ENCODE measurements around the gene TOMM20.

- no peak for TF ChIP-seq CTCF (IDR thresholded peaks at IDR 0.05)
- TF ChIP-seq POLR2A (IDR thresholded peaks at IDR 0.05), result no peak
Observed at GRCh38 chr1:235068158-235069121, 60.2 kb downstream of the TOMM20 start.

All from body of pancreas (tissue), 4 donors.